Stimulated activated CD8-positive, alpha-beta memory T cell treated with anti-CD3 and anti-CD28 coated beads, Interleukin-12 subunit alpha, Interleukin-12 subunit beta, amount 100 ng/mL, for 4 hours (primary cell): ENCODE data around the gene RPL19.

Experiments
- DNase-seq: peaks from one replicate; pipeline ENCODE4 v3.0.0-alpha.2; 2020; ENCODE audit warnings: low read depth

Gene RPL19

DNA sequence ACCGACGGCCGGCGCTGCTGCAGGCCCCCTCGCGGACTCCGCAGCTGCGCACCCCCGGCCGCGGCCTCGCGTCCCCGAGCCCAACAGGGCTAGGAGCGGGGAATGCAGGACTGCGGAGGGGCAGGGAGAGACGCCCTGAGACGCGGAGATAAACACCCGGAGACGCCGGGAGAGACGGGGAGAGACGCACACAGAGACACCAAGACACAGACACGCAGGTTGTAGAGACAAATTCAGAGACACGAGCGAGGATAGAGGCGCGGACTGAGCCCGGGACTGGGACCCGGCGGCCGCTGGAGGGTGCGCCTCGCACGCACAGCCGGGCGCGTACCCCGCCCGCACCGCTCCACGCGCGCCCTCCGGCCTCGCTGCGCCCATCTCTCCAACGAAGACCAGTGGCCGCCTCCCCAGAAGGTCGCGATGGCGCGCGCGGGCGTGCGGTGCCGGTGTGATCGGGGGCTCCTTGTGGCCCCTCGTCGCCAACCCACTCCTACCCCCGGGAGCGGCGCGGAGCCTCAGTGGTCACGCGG is 24.8 kb downstream of the RPL19 start:
- no peak for DNase-seq

DNA sequence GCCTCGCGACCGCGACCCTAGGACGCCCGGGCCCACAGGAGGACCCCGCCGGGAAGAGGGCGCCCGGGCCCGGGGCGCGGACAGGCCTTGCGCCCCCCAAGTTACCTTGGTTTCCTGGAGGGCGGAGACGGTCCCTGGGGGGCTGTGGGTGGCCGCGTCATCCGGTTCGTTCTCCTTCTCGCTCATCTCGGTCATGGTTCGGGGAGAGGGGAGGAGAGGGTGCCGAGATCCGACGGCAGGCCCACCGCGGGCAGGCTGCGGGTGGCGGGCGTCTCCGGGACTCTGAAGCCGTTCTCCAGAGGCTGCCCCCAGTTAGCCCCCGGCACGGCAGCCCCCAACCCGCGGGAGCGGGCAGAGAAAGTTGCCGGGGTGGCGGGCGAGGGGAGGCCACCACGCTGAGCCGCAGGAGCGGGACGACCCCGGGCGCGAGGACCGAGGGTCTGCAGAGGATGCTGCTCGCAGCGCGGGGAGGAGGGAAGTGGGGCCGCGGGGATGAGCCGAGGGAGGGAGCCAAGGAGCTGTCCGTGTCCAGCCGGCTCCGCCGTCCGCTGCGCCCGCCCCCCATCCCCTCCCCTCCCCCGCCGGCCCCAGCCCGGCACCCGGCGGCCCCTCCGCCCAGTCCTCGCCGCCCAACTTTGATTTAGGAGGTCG is 25.4 kb downstream of the RPL19 start, which contains the start of gene STAC2:
STAC2 (minus strand) TSS at position 638 of the 651 bp plus-strand sequence; CDS start at position 195, 443 bp downstream.
- DNase-seq, result no peak

DNA sequence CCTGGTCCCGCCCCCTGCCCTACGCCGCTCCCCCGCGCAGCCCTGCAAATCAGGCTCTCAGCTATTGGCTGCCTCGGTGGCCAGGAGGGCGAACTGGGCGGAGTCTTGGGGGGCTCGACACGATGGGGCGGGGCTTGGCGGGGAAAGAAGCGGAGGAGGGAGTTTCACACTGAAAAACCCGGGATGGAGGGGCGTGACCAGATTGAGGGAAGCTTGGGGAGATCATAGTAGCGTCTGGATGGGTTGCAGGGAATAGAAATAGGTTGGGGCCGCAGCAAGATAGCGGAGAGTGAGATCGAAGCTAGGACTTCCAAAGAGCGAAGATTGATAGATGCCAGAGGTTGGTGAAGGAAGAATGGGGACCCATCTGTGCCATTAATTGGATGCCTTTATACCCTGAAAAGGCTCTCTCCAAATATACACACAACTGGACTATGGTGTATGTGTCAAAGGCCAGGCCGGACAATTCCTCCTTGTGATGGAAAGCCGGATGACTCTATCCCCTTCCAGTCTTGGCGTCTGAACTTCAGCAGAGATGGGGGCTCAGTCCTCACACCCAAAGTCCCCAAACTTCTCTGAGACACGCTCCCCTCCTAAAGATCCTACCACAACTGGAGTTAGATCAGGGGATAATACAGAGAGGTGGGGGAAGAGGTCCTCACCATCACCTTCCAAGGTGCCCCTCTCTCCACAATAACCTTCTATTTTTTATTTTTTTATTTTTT is 26.0 kb downstream of the RPL19 start:
- DNase-seq, result peak; percentile 53

DNA sequence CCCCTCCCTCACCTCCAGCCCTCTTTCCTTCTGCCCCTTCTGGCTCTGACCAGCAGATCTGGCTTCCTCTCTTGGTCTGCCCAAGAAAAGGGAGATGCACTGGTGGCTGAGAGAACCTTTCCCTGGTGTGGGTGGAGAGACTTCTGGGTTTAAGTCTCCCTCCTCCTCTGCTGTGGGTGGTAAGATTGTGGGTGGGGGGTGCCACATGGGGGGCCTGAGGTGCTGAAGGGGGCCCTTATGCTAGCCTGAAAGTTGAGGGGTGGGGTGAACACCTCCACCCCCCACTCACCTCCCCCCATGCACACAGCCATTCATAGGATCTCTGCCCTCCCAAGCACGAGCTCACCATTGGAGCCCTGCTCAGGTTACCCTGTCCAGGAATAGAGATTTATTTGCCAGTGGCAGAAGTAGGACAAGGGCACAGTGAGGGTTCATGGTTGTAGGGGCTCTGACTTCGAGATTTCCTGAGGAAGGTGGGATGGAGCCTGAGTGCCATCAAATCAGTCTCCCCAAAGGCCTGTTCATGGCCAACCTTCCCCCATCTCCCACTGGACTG is 27.4 kb downstream of the RPL19 start:
- DNase-seq, result no peak

DNA sequence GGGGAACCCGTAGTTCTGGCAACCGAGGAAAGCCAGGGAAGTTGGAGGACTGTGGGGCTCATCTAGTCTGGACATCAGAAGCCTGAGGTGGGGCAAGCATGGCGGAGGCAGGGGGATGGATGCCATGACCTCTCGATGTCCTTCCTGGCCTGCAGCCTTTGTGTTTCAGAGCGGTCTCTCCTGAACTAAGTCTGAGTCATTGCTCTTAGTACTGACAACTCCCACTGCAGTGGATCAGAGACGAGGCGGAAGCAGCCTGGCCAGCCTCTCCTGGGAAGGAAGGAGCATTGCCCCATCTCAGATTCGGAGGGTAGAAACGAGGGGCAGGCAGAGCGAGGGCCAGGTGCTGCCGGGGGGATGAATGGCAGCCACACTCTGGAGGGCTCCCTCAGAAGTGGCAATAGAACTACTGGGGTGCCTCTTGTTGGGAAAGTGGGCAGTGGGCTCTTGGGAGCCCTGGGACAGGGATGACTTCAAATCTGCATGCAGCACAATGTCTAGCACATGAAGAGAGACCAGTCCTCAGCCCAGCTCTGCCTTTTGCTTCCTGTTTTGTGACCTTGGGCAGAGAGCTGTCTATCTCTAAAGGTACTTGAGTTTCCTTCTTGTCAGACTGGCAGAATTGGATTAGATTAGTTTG is 29.3 kb downstream of the RPL19 start:
- DNase-seq, result no peak

DNA sequence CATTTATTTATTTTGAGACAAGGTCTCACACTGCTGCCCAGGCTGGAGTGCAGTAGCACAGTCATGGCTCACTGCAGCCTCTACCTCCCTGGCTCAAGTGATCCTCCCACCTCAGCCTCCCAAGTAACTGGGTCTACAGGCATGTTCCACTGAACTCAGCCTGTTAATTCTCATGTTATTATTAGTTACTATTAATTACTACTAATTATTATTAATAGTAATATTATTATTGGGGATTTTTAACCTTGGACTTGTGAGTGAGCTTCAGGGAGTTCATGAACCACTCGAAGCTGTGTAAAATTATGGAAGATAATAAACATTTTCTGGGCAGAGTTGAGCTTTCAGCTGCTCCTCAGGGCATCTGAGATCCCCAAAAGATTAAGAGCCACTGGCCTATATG is 30.3 kb downstream of the RPL19 start:
- no peak for DNase-seq

DNA sequence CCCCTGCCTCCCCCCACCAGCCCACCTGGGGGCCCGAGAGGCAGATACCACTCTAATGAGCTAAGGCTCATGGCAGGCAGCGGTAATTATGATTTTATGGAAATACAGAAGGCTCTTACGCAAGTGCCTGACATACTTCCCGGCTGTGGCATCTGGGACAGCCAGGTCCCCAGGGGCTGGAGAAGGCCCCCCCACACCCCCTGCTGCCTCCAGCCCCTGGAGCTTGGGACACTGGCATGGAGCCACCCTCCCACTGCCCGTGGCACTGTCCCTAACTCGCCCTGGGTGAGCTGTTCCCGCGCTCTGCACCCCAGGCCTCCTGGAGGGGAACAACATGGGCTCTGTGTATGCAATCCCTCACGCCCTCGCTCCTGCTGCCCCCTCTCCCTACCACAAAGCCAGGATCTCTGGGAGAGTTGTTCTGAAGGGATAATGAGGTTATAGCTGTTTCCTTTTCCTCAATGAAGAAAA is 31.0 kb downstream of the RPL19 start:
- no peak for DNase-seq

DNA sequence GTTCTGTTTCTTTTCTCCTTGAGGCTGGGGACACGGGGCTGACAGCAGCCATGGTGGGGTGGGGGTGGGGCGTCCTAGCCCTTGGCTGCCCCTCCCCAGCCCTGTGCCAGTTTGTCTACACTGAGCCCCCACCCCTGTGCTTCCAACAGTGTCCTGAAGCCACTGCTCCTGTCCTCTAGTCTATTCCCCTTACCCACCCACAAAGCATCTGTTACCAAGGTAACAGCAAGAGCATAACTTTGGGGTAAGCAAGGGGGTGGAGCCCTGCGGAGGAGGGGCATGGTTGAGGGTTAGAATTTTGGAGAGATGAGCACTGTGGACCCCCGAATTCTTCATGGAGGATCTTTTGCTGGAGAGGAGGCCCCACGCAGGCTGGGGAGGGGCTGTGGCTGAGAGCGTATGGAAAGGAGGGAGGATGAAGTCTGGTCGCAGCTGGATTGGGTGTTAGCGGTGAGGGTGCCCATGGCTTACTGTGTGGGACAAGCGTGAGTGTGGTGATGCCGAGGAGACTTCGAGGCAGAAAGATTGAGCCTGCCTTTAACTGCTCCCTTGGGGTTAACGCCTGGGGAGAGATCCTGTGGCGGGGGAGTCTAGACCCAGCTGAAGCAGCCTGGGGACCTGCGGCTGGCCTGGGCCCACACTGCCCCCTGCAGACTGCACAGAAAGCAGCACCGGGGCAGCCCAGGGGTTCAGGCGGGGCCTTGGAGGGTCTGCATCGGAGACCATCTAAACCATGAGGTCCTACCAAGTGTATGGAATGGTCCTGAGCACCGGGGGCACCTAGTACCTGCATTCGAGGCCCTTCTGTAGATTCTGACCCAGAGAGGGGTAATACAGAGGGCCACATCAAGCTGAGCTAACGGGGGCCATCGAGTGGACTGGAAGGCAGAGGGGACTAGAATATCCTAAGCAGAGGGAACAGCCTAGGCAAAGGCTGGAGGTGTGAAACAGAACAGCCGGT is 31.8 kb downstream of the RPL19 start:
- peak; percentile 34 for DNase-seq

DNA sequence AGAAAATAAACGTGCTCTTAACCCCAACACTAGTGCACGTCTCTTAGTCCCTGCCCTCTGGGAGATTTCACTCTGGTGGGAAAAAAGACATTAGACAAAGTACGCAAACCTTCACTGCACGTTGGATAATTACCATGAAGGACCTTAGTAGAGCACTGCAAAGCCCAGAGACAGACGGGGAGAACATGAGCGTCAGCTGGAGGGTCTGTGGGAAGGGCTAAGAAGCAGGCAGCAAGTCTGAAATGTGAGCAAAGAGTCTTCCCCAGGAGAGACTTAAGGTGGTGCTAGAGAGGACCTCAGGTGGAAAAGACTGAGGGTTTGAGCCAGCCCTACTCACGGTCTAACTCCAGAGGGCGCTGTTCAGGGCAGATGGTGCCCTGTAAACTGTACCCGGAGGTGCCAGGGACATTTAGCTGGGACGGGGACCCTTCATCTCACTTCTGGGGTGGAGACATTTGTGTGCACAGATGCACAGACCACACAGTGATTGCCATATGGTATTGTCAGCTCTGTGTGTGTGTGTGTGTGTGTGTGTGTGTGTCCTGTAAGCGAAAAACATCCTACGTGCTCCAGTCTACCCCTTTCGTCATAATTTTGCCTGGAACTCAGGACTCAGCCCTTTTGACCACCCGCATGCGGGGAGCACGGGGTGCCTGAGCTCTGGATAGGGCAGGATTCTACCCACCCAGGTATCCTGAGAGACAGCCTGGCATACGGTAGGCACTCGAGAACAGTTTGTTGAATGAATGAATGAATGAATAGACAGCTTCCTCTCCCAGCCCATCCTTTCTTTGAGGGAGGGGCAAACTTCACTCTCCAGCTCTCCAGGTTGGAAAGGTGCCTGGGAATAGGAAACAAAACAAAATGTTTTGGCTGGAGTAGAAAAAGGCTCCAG is 35.7 kb downstream of the RPL19 start:
- DNase-seq, result no peak

DNA sequence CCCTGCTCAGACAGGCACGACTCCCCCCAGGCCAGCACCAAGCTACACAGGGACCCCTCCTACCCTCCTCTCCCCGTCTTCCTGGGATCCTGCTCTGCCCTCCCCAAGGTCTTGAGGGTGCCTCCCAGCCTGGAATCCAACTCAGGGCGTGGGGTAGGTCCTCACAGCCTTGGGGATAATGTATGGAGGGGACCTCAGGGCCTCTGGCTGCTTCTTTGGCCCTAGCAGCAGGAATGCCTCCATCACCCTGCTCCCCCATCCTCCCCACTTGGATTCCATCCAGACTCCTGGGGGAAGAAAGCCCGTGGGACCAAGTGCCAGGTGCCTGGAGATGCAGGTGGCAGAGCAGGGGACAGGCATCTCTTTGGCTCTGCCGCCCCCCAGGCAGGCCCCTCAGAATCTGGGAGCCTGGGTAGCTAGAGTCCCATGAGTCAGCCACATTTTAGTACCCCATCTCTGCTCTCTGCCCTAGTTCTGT is 36.4 kb downstream of the RPL19 start:
- no peak for DNase-seq

DNA sequence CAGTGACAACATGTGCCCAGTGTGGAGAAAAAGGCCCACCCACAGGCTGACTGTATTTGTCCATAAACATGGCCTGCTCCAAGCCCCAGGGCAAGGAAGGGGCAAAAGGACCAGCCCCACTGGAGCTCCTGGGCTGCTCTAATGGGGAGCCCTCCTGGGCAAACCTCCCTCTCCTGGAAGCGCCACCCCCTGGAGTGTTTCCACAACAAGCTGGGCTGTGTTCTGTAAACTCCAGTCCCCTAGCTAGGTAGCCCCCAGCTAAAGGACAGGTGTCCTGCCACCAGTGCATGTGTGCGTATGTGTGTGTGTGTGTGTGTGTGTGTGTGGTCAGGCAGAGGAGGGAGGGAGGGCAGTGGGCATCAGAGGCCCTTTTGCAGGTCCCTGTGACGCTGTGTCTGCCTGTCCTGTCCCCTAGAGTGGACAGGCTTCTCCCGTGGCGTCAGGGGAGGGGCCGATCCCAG is 36.9 kb downstream of the RPL19 start:
- DNase-seq, result no peak

DNA sequence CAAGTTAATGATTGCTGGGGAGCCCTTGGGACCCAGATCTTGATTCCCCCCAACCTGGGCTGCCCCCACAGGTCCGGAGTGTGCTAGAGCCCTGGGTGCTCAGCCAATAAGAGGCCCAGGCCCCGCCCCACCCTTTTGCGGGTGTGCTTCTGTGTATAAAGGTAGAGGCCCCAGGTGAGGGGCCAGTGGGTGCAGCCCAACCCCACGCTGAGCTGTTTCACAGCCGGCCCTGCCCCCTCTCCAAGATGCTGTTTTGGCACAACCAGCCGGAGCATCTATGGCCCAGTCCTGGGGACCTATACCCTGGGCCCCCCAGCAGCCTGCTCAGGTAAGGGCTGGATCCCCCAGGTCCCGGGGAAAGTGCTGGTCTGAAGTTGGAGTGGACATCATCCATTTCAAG is 37.5 kb downstream of the RPL19 start:
- DNase-seq, result no peak

DNA sequence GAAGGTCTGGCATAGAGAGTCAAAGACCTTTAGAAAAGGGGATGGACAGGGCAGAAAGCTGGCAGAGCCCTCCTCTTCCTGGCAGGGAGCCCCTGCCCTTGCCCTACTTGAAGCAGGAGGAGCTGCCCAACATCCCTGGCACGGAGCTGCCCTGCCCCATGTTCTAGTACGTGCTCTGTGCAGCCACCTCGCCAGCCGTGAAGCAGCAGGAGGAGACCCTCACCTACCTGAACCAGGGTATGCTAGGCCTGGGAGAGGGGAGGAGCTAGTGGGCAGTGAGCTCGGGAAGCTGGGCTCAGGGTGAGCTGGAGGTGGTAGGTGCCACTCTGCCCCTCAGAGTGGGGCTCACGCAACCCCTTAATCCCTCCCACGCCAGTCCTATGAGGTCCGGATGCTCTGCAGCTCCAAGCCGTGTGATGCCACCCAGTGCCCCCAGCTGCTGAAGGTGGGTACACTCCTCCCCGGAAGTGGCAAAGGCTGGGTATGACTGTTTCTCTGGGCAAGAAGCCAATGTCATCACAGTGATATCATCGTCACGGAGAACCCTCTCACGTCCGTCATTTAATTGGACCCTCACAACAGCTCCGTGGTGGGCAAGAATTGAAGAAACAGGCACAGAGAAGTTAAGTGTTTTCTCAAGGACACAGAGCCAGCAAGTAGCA is 38.4 kb downstream of the RPL19 start:
- peak; percentile 56 for DNase-seq

DNA sequence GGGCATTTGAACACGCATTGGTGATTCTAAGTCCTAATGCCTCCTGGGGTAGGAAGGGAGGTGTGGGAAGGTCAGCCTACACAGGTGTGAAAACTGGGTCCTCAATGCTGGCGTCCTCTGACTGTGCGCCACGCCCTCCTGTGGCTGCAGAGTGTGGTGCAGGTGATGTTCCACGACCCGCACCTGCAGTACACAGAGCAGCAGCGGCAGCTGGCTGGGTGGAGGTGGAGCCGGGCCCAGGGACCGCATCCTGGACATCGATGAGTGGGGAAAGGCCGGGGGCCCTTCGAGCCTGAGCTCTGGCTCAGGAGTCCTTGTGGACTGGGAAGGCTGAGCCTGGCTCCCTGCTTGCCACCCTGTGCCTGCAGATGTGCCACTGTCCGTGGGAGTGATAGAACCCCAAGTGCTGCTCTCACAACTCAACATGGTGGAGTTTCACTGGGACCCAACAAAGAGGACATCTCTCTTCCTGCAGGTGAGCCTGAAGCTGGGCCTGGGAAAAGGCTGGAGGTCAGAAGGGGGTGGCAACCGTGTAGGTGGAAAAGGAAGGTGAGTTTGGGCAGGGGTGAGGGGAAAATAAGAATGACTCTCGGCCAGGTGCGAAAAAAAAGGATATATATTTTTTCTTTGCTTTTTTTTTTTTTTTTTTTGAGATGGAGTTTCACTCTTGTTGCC is 39.7 kb downstream of the RPL19 start:
- DNase-seq, result no peak

DNA sequence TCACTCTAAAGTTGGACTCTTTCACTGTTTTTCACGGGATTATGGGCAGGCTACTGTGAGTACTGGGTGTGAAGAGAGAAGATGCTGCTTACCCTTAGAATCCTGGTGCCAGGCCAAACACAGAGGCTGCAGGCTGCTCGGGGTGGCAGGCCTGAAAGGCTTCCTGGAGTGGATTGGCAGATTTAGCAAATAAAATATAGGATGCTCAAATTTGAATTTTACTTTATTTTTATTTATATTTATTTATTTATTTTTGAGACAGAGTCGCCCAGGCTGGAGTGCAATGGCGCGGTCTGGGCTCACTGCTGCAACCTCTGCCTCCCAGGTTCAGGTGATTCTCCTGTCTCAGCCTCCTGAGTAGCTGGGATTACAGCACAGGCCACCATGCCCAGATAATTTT is 40.5 kb downstream of the RPL19 start:
- no peak for DNase-seq

DNA sequence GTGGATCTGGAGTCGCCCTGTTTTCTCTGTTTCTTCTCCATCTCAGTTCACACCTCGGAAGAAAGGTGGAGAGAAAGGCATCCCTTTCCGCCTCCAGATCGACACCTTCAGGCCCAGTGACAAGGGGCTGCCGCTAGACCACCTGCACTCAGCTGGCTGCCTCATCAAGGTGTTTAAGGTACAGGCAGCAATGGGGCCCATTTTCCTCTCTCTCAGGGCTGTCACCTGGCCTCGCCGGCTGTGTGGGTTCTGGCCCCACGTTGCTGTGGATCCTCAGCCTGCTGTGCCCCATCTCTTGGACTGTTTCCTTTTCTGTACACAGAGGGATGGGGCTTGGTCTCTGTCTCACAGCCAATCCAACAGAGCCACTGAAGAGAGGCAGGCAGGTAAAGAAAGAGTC is 43.1 kb downstream of the RPL19 start:
- DNase-seq, result no peak

DNA sequence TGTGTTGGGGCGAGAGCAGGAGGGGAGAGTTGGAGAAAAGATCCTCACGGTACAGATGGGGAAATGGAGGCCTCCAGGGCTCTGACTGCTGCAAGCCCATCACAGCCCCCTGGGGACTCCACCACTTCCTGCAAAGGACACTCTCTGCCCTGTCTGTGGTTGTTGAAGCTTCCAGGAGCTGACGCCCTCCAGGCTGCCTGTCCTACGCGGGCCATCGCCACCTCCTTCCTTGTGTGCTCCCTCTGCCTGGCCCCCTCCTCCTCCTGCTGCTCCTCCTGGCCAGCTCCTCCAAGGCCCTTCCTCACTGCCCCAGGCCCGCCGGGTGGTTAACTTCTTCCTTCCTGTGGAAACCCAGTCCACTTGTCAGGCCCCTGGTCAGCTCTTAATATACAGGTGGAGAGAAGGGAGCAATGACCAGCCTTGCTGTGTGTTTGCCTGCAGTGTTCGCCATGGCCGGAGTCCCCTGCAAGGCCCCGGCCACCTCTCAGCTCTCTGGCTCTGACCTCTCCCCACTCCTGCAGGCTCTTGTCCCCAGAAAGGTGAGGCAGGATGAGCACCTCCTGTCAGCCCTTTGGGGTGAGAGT is 44.0 kb downstream of the RPL19 start:
- no peak for DNase-seq
